HG03066 (cell line): ENCODE results near the gene CABP1.

Source experiments
- ATAC-seq: cut with Tn5 transposase; IDR thresholded peaks from one replicate; pipeline ENCODE4 v1.9.1; 2021; ENCODE audit warnings: low read depth; ENCODE audit not compliant: unreplicated experiment

Gene CABP1

GRCh38 chr12:120690083-120690450 is 49.6 kb downstream of the CABP1 start:
- ATAC-seq = no peak

GRCh38 chr12:120690978-120691377 is 50.6 kb downstream of the CABP1 start:
- ATAC-seq = no peak

- ATAC-seq = no peak
These were observed 52.2 kb downstream of the CABP1 start for GRCh38 chr12:120692524-120693033.

- no peak for ATAC-seq
These were observed 53.4 kb downstream of the CABP1 start for GRCh38 chr12:120693848-120694247.

GRCh38 chr12:120696626-120697025 is 56.2 kb downstream of the CABP1 start:
- ATAC-seq = no peak

GRCh38 chr12:120697344-120697743 is 56.9 kb downstream of the CABP1 start:
- ATAC-seq = no peak

- ATAC-seq = no peak
These were observed 58.2 kb downstream of the CABP1 start for GRCh38 chr12:120698665-120699064.

GRCh38 chr12:120699553-120699952 is 59.1 kb downstream of the CABP1 start:
- ATAC-seq = no peak

GRCh38 chr12:120700886-120701285 is 60.5 kb downstream of the CABP1 start:
- no peak for ATAC-seq

GRCh38 chr12:120702637-120703036 is 62.2 kb downstream of the CABP1 start:
- no peak for ATAC-seq

- no peak for ATAC-seq
These were observed 63.0 kb downstream of the CABP1 start for GRCh38 chr12:120703311-120703942.

- no peak for ATAC-seq
These were observed 65.2 kb downstream of the CABP1 start for GRCh38 chr12:120705618-120706017.

GRCh38 chr12:120706029-120706428 is 65.6 kb downstream of the CABP1 start:
- ATAC-seq = no peak

GRCh38 chr12:120708651-120709050 is 68.2 kb downstream of the CABP1 start:
- no peak for ATAC-seq

GRCh38 chr12:120710031-120710804 is 69.8 kb downstream of the CABP1 start, which contains the start of gene UNC119B:
Gene UNC119B (plus strand): TSS chr12:120710458. CDS start chr12:120710475, 17 bp downstream.
- peak; percentile 71 for ATAC-seq

GRCh38 chr12:120710805-120711296 is 70.4 kb downstream of the CABP1 start:
- peak; percentile 47 for ATAC-seq

GRCh38 chr12:120711411-120711810 is 71.0 kb downstream of the CABP1 start:
- ATAC-seq = no peak

- no peak for ATAC-seq
These were observed 72.2 kb downstream of the CABP1 start for GRCh38 chr12:120712610-120713009.

- ATAC-seq = no peak
These were observed 73.5 kb downstream of the CABP1 start for GRCh38 chr12:120713861-120714482.
